NCI-H1092 (cell line): ENCODE data around the gene SHC1.

Source experiments
- DNase-seq: peaks from one replicate; lab custom pipeline; 2025; lab: John Stamatoyannopoulos, UW

Gene SHC1

DNA sequence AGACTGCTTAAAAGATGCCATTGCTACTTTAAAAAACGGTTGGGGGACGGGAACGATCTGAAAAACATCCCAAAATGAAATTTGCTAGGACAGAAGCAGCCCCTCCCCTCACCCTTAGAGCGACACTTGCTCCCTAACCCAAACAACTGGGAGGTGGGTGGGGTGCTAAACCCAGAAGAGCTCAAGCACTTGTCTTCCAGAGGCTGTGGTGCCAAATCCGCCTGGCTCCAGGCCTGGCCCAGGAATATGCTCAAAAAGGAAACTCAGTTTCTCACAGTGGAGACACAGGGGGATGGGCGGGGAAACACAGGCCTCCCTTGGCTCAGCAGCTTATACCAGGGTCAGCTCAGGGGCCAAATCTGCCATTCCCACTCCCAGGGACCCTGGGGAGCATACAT is 14.0 kb downstream of the SHC1 start:
- DNase-seq: no peak

GRCh38 chr1:154955718-154956543 is 14.6 kb downstream of the SHC1 start, which contains the start of gene PBXIP1:
TSS of gene PBXIP1 (minus strand) at chr1:154956099. CDS start at chr1:154953721, 2,378 bp downstream.
- DNase-seq: peak; percentile 61

GRCh38 chr1:154955039-154955717 is 15.4 kb downstream of the SHC1 start:
- peak; percentile 23 for DNase-seq

DNA sequence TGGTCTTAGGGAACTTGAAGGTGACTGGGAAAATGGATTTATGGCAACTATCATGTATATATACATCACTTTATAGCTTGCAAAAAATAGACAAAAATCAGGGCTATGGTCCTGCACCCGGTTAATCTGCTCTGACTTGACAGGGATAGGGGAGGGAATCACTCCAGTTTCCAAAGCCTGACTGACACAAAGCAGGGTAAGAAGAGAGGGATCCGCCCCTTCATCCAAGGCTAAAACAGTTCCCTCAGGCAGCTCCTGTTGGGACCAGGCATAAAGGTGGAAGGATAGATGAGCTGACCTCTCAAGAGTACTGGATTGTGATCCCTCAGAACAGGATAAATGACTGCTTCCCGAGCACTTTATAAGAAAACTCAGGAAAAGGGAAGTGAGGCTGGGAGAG is 16.0 kb downstream of the SHC1 start:
- no peak for DNase-seq

GRCh38 chr1:154953611-154954038 is 16.9 kb downstream of the SHC1 start:
- DNase-seq: no peak

DNA sequence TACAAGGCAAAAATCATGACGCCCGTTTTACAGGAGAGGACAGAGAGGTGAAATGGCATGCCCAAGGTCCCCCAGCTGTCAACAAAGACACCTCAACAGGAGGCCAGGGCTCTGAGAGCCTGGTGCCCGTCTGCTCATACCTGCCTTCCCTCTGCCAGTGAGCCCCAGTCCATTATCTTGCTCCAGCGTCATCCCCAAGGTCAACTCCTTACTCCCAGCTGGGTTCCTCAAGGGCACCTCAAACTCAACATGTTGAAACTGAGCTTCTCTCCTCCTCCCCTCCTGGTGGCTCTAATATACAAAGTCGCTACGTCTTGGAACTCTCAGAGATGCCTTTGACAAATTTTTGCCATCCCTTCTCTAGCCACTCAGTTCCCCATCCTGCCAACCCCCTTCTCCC is 17.9 kb downstream of the SHC1 start:
- DNase-seq: no peak

- DNase-seq: no peak
Measured at GRCh38 chr1:154951901-154952657, 18.5 kb downstream of the SHC1 start.

GRCh38 chr1:154948079-154948478 is 22.5 kb downstream of the SHC1 start:
- no peak for DNase-seq

DNA sequence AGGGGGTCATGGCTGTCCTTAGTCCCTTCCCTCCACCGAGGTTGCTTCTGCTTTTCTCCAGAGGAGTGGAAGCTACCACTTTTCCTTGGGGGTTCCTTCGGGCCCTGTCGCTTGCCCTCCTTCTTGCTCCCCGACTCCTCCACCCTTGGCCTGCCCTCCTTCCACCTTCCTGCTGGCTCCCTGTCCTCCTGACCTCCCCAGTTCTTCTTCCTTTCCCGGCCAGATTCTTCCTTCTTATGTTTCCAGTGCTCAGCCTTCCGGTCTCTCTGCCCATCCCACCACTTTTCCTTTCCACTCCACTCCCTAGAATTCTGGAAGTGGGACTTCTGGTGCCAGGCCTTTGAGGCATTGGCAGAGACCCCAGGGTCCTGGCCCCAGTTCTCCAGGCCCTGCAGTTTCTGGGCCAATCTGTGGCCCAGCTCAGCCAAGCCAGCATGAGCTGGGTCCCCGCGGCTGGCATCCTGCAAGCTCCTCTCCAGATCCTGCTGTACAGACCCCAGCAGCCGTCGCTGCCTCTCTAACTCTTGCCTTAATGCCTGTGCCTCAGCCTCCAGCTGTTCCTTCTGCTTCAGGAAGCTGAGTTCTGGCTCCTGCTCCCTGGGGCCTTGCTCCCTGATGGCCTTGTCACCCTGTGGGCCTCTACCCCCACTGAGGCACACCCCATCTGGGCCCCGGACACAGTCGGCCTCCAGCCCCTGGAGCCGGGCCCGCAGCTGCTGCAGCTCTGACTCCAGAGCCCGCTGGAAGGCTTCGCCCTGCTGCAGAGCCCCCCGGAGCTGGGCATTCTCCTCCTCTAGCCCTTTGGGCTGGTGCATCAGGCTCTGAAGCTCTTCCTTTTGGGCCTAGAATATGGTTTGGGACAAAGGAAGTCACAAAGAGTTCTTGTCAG is 24.3 kb downstream of the SHC1 start:
- DNase-seq: no peak

GRCh38 chr1:154945160-154945961 is 25.2 kb downstream of the SHC1 start:
- no peak for DNase-seq

DNA sequence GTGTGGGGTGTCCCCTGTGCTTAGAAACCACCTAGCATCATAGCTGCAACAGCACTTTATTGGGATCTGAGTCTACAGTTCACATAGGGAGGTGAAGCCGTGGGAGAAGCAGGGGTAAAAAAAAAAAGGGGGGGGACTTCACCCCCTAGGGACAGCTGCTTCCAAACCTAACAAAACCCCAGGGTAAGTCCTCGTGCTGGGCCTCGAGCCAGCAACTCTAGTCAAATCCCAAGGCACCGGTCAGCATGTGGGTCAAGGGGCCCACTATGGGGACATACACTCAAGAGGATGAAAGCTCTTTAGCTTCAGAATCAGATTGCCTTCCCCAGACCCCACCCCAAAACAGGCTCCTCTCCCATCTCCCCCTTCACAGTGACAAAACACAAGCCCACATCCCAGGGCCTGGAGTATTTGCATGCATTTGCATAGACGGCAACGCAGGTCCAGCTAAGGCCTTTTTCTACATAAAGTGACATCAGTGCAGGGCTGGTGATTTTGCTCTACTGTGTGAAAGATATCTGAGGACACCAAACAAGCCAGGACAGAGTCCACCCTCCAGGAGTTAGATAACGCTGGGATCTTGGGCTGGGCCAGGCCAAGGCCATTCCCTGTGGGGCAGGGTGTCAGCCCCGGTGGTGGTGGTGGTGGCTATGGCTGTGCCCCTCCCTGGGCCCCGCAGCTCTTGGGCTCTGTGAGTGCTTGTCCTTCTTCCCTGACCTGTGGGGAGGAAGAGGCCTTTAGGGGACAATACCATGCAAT is 26.0 kb downstream of the SHC1 start:
- DNase-seq: no peak

- DNase-seq: peak; percentile 16
Measured at GRCh38 chr1:154943649-154944400, 26.7 kb downstream of the SHC1 start.

DNA sequence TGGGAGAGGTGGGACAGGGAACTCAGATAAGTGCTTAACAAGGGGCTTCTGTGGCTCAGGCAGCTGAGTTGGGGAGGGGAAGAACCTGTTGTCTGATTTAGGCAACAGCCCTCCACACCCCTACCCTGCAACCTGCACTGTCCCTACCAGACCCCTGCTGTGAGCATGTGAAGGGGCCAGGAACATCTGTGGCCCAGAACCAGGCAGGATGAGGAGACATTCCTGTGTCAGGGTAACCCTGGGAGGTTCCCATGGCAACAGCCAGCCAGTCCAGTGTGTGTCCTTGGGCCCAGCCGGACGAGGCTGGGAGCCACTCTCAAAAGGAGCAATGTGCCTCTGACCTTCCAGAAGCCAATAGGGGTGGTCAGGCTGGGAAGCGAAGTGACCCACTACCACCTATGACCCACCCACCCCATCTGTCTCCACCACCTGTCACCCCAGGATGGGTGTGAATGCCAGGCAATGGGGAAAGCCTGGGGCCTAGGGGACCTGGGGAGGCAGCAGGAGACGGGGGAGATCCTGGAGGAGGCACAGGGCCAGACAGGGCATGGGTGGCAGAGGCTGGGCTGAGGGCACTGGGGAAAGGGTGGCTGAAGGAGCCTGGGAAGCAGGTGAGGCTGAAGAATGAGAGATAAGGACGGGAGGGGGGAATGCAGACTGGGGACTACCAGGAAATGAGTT is 29.1 kb downstream of the SHC1 start:
- no peak for DNase-seq

DNA sequence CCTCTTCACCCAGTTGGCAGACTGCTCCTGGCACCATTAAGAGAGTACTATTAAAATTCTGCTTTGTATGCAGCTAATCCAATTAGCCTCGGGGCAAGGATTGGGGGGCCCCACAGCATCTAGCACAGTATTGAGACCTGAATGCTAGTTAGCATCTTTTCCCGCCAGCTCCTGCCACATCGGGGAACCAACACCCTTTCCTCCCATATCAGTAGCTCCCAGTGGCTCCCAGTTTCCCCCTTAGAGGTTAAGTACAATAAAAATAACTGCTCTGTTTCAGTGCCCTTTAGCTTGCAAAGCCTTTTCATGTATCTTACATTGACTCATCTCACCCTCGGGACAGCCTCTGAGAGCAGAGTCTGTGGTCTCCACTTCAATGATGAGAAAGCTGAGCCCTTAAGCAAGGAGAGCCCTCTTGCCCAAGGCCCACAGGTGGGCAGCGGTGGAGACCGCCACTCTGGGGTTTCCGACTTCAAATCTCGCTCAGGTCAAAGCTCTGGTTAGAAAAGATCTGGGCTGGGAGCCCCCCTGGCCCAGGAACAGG is 29.8 kb downstream of the SHC1 start:
- no peak for DNase-seq

- DNase-seq: no peak
Measured at GRCh38 chr1:154940213-154940560, 30.4 kb downstream of the SHC1 start.

DNA sequence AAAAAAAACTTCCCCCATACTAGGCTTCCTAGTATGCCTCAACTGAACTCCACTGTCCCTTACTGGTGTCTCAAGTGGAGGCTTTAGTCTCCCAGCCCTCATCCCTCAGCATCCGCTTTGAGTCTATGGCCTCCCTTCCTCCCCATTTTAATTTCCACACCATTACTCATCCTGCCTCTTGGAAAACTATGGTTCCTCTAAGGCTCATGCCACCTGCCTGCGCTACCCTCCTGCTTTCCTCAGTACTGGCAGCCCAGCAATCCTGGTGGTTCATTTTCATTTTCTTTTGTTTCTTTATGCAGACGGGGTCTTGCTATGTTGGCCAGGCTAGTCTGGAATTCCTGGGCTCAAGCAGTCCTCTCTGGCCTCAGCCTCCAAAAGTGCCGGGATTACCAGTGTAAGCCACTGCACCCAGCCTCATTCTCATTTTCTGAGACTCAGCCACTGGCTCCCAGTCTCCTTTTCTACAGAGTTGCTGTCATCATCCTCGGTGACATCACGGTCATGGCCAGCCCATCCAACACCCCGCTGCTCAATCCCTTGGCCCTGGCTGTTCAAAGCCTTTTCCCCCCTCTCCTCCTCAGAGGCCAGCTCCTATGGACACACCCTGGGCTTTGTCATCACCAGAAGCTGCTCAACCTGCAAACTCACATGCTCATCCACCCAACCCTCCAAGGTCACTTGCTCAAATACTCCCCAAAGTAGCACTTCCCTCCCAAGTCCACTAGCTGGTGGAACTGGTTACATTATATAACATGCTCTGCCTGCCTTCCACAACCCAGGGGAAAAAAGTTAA is 31.7 kb downstream of the SHC1 start:
- no peak for DNase-seq

- DNase-seq: no peak
Measured at GRCh38 chr1:154937988-154938386, 32.6 kb downstream of the SHC1 start.
